ENCODE results near the gene RALB. TPM values are rescaled to one million over a fixed set of nuclear protein-coding genes. Genes with fewer than 3 reads are reported as not detected.
A peak's percentile ranks its signal among the peaks of the same experiment; 100 is the strongest.

The RALB gene
- total RNA-seq, 1 donor from 2014 or later = 65.9 TPM

GRCh38 chr2:120267348-120267747, 14.7 kb downstream of the RALB start:
- TF ChIP-seq CTCF (IDR thresholded peaks at IDR 0.05) = no peak
- no peaks in the 10 kb centered on the region for H3K9me3 ChIP-seq
- H3K27me3 ChIP-seq = no peaks in the 10 kb centered on the region
- ATAC-seq (no peak), DNase-seq (no peak)
- no peak overlapping the region for H3K4me3 ChIP-seq
- peaks cover 40% of the 10 kb centered on the region for H3K4me1 ChIP-seq
- H3K36me3 ChIP-seq = no peaks in the 10 kb centered on the region
- H3K27ac ChIP-seq = no peak overlapping the region
- intact Hi-C loops (cut with DNase I) = no loop called here

- DNase-seq (no peak), ATAC-seq (no peak)
- H3K4me3 ChIP-seq = no peak overlapping the region
- H3K27me3 ChIP-seq = no peaks in the 10 kb centered on the region
- peaks cover 44% of the 10 kb centered on the region for H3K4me1 ChIP-seq
- no peak for TF ChIP-seq CTCF (IDR thresholded peaks at IDR 0.05)
- no peak overlapping the region for H3K27ac ChIP-seq
- H3K9me3 ChIP-seq = no peaks in the 10 kb centered on the region
- H3K36me3 ChIP-seq = no peaks in the 10 kb centered on the region
- intact Hi-C loops (cut with DNase I) = no loop called here
Measured at GRCh38 chr2:120269076-120269744, 16.6 kb downstream of the RALB start.

GRCh38 chr2:120269816-120270215, 17.2 kb downstream of the RALB start:
- no peaks in the 10 kb centered on the region for H3K36me3 ChIP-seq
- no peak overlapping the region for H3K4me3 ChIP-seq
- intact Hi-C loops (cut with DNase I) = no loop called here
- no peak overlapping the region for H3K27ac ChIP-seq
- peaks cover 38% of the 10 kb centered on the region for H3K4me1 ChIP-seq
- ATAC-seq (no peak), DNase-seq (no peak)
- no peaks in the 10 kb centered on the region for H3K27me3 ChIP-seq
- no peak for TF ChIP-seq CTCF (IDR thresholded peaks at IDR 0.05)
- no peaks in the 10 kb centered on the region for H3K9me3 ChIP-seq

GRCh38 chr2:120271711-120272379, 19.2 kb downstream of the RALB start:
- Histone ChIP-seq H3K36me3 (no peaks in the 10 kb centered on the region), H3K9me3 (no peaks in the 10 kb centered on the region), H3K4me1 (peaks cover 29% of the 10 kb centered on the region), H3K27ac (no peak overlapping the region), H3K27me3 (no peaks in the 10 kb centered on the region), H3K4me3 (no peak overlapping the region)
- DNase-seq = no peak
- ATAC-seq = no peak
- intact Hi-C loops (cut with DNase I) = no loop called here
- no peak for TF ChIP-seq CTCF (IDR thresholded peaks at IDR 0.05)

GRCh38 chr2:120272763-120273481, 20.3 kb downstream of the RALB start:
- Histone ChIP-seq H3K4me3 (no peak overlapping the region), H3K36me3 (no peaks in the 10 kb centered on the region), H3K4me1 (peaks cover 29% of the 10 kb centered on the region), H3K9me3 (no peaks in the 10 kb centered on the region), H3K27ac (no peak overlapping the region), H3K27me3 (no peaks in the 10 kb centered on the region)
- DNase-seq (no peak), ATAC-seq (peak; percentile 23)
- TF ChIP-seq CTCF (IDR thresholded peaks at IDR 0.05) = no peak
- intact Hi-C loops (cut with DNase I) = no loop called here

All from upper lobe of right lung (tissue), 1 donor.